Peyer's patch (tissue), 4 donors: Measurements from ENCODE around the gene LPAR1.
A peak's percentile ranks its signal among the peaks of the same experiment; 100 is the strongest.

Experiments
- CTCF ChIP-seq, 6 experiments: fragments of 450-650 bp in 4 of 6; fragments of 200-600 bp in 2 of 6; sonication (generic) in 1 of 6; IDR thresholded peaks; one replicate each; pipeline ENCODE4 v1.5.1; 2017 to 2019; ENCODE audit warnings: antibody characterized with exemption in 6 of 6, mild to moderate bottlenecking in 3 of 6, moderate library complexity in 1 of 6
- POLR2A ChIP-seq, 2 donors: fragments of 450-650 bp; IDR thresholded peaks; one replicate each; pipeline ENCODE4 v1.5.1; 2017; ENCODE audit warnings: antibody characterized with exemption in 2 of 2, mild to moderate bottlenecking in 2 of 2, moderate library complexity in 2 of 2

- TF ChIP-seq CTCF (IDR thresholded peaks at IDR 0.05) (peak in 4 of 6 experiments; percentile 5 to 47 (median 28)), POLR2A (IDR thresholded peaks at IDR 0.05) (peak; percentile 13 to 25)
Measured at GRCh38 chr9:111037708-111038330, 451 bp downstream of the LPAR1 start.
